ENCODE results near the gene LHX2.
"Not testable (repeated sequence)": the region's sequence is repeated elsewhere in the genome, so short reads cannot be mapped to it uniquely, and the experiment has no call there.

LHX2 gene

GRCh38 chr9:124011460-124012301 is at the start of gene LHX2:
LHX2 (plus strand) TSS chr9:124011768; CDS start chr9:124012349, 581 bp downstream.
- DNase-seq (ENCODE audit: extremely low spot score, insufficient read length, low read depth) (no peak), FAIRE-seq (no peak)

- DNase-seq (ENCODE audit: extremely low spot score, insufficient read length, low read depth): no peak
- no peak for FAIRE-seq
Observed at GRCh38 chr9:123964761-123965160, 46.8 kb upstream of the LHX2 start.

- DNase-seq (ENCODE audit: extremely low spot score, insufficient read length, low read depth) (no peak), FAIRE-seq (no peak)
Observed at GRCh38 chr9:123965801-123966686, 45.5 kb upstream of the LHX2 start.

GRCh38 chr9:123967323-123967722 is 44.2 kb upstream of the LHX2 start:
- no peak for DNase-seq (ENCODE audit: extremely low spot score, insufficient read length, low read depth)
- FAIRE-seq: no peak

GRCh38 chr9:123972618-123973017 is 39.0 kb upstream of the LHX2 start:
- FAIRE-seq: no peak
- no peak for DNase-seq (ENCODE audit: extremely low spot score, insufficient read length, low read depth)

- DNase-seq (ENCODE audit: extremely low spot score, insufficient read length, low read depth) (no peak), FAIRE-seq (no peak)
Observed at GRCh38 chr9:123973590-123974223, 37.9 kb upstream of the LHX2 start.

- DNase-seq (ENCODE audit: extremely low spot score, insufficient read length, low read depth) (no peak), FAIRE-seq (no peak)
Observed at GRCh38 chr9:123974471-123974870, 37.1 kb upstream of the LHX2 start.

GRCh38 chr9:123975871-123976270 is 35.7 kb upstream of the LHX2 start:
- FAIRE-seq: no peak
- DNase-seq (ENCODE audit: extremely low spot score, insufficient read length, low read depth): no peak

GRCh38 chr9:123976579-123976978 is 35.0 kb upstream of the LHX2 start:
- FAIRE-seq; DNase-seq (ENCODE audit: extremely low spot score, insufficient read length, low read depth): not testable (repeated sequence)

GRCh38 chr9:123978981-123979380 is 32.6 kb upstream of the LHX2 start:
- DNase-seq (ENCODE audit: extremely low spot score, insufficient read length, low read depth): no peak
- no peak for FAIRE-seq

- no peak for DNase-seq (ENCODE audit: extremely low spot score, insufficient read length, low read depth)
- no peak for FAIRE-seq
Observed at GRCh38 chr9:123982535-123982934, 29.0 kb upstream of the LHX2 start.

- no peak for FAIRE-seq
Observed at GRCh38 chr9:123983047-123983446, 28.5 kb upstream of the LHX2 start.

GRCh38 chr9:123984802-123985201 is 26.8 kb upstream of the LHX2 start:
- FAIRE-seq: no peak

More at GRCh38 chr9:123983047-123983446, 28.5 kb upstream of the LHX2 start:
- DNase-seq (ENCODE audit: extremely low spot score, insufficient read length, low read depth): no peak

GRCh38 chr9:123985869-123986268 is 25.7 kb upstream of the LHX2 start:
- FAIRE-seq (no peak), DNase-seq (ENCODE audit: extremely low spot score, insufficient read length, low read depth) (no peak)

More at GRCh38 chr9:123984802-123985201, 26.8 kb upstream of the LHX2 start:
- DNase-seq (ENCODE audit: extremely low spot score, insufficient read length, low read depth): no peak

GRCh38 chr9:123990427-123990826 is 21.1 kb upstream of the LHX2 start:
- FAIRE-seq (no peak), DNase-seq (ENCODE audit: extremely low spot score, insufficient read length, low read depth) (no peak)

- DNase-seq (ENCODE audit: extremely low spot score, insufficient read length, low read depth); FAIRE-seq: not testable (repeated sequence)
Observed at GRCh38 chr9:123992679-123993078, 18.9 kb upstream of the LHX2 start.

GRCh38 chr9:123996731-123997421 is 14.7 kb upstream of the LHX2 start:
- DNase-seq (ENCODE audit: extremely low spot score, insufficient read length, low read depth): no peak
- FAIRE-seq: peak; percentile 87

GRCh38 chr9:123997665-123998277 is 13.8 kb upstream of the LHX2 start:
- FAIRE-seq: peak; percentile 91

GRCh38 chr9:123998278-123998925 is 13.2 kb upstream of the LHX2 start:
- FAIRE-seq: no peak
- DNase-seq (ENCODE audit: extremely low spot score, insufficient read length, low read depth): no peak

More at GRCh38 chr9:123997665-123998277, 13.8 kb upstream of the LHX2 start:
- DNase-seq (ENCODE audit: extremely low spot score, insufficient read length, low read depth): peak; percentile 54

Measured in GM18507 (cell line).